GM23248 (cell line): ENCODE data around the gene RPH3AL.

Experiments used
- EZH2 ChIP-seq: fragments of 200-600 bp; sonication (generic); IDR thresholded peaks from 2 replicates; pipeline ENCODE4 v1.6.1; 2018; ENCODE audit warnings: antibody characterized with exemption, mild to moderate bottlenecking; ENCODE audit not compliant: insufficient read depth, poor library complexity, severe bottlenecking
- EZH2phosphoT487 ChIP-seq: fragments of 200-600 bp; sonication (generic); IDR thresholded peaks from 2 replicates; pipeline ENCODE4 v1.6.1; 2018; ENCODE audit warnings: antibody characterized with exemption, moderate library complexity, mild to moderate bottlenecking, low read depth; ENCODE audit not compliant: insufficient read depth

DNA sequence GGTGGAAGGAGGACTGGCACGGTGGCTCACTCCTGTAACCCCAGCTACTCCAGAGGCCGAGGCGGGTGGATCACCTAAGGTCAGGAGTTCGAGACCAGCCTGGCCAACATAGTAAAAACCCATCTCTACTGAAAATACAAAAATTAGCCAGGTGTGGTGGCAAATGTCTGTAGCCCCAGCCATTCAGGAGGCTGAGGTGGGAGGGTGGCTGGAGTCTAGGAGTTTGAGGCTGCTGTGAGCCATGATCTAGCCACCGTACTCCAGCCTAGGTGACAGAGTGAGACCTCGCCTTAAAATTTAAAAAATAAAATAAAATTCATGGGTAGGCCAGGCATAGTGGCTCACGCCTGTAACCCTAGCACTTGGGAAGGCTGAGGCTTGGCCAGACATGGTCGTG is 1.2 kb upstream of the RPH3AL start:
- TF ChIP-seq EZH2, result no peak
- TF ChIP-seq EZH2phosphoT487, result no peak
